Activated CD4-positive, CD25-positive, alpha-beta regulatory T cell (primary cell): Measurements from ENCODE around the gene FBXO34.

ENCODE experiments used
- DNase-seq, 4 experiments: peaks; one replicate each; lab custom pipeline; 2025; lab: John Stamatoyannopoulos, UW

FBXO34 gene

GRCh38 chr14:55272387-55272786, 1.2 kb downstream of the FBXO34 start:
- no peak for DNase-seq

GRCh38 chr14:55272922-55273321, 1.7 kb downstream of the FBXO34 start:
- no peak for DNase-seq

- DNase-seq = no peak
Observed at GRCh38 chr14:55274146-55274545, 2.9 kb downstream of the FBXO34 start.

GRCh38 chr14:55274751-55275150, 3.5 kb downstream of the FBXO34 start:
- no peak for DNase-seq

DNA sequence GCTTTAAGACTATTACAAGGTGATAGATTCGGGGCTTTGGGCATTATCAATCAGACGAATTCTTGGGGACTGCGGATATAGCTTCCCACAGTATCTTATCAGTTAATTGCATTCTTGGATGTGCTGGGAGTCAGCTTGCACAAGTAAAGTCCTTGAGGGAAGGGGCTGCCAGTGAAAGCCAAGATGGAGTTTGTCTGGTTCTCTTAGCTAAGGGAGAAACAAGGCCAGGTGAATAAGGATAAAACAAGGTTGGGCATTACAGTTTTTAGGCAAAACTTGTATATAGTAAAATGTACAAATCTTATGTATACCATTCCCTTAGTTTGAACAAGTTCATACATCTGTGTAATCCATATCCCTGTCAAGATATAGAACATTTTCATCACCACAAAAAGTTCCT, 5.5 kb downstream of the FBXO34 start:
- no peak for DNase-seq

DNA sequence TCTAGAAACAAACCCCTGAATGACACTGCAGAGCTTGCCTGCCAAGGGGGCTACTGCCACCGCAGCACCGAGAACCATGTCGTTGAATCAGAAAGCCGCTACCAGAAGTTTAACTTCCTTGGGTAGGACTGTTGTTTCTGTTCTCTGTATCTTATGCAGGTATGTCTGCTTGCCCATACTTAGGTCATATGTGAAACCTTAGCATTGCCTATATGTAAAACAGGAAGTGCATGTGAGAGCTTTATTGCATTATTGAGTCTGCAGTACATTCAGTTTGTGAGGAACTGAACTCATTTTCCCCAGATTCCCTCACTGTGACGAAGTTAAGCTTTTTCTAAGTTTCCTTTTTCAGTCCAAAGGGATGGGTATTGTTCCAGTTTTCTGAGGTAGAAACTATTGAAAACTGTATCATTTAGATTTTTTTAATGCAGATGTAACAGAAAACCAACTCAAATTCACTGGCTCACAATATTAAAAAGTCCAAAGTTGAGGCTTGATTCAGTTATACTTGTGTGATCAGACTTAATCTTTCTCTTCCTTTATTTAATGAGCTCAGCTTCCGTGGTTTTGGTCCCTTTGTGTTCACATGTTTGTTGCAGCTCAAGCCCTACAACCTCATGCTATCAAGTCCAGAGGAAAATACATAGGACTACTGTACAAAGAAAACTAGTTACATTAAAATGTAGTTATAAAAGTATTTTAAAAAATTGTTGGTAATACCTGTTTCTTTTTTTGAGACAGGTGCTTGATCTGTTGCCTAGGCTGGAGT, 6.9 kb downstream of the FBXO34 start:
- DNase-seq = no peak

DNA sequence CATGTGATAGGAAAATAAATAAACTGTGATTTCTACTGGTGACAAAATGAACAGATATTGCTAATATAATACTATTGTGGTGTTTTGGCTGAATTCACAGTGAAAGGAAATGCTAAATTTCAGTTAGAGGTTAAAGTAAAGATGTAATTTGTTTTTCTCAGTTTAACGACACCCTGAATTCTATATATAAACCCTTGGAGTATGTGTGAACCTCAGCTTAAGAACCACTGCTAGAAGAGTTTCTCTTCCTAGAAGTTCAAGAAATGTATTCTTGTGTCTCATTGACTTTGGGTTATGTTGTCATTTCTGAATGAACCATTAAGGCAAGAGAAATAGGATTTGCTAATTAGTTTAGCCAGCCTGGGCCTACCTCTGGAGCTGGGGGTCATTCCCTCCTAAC, 8.2 kb downstream of the FBXO34 start:
- no peak for DNase-seq

DNA sequence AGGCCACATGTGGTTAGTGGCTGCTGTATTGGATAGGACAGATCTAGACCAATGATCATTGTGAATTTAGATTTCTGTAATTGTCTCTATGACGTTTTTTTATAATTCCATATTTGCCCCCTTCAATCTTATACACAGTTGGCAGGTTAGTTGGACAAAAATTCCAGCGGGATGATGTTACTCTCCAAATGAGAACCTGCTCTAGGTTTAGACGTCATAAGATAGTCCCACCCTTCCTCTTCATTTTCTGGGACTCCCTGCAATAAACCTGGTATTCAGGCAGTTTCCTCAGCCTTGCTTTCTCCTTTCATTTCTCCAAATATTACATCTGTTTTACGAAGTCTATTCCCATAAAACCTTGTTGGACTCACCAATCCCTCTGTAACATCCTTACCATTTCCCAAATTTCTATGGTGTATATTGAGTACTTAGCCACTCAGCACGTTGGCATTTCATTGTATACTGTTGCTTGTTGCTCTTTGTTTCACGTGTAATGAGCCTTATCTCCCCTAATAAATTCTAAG, 10.2 kb downstream of the FBXO34 start:
- no peak for DNase-seq

DNA sequence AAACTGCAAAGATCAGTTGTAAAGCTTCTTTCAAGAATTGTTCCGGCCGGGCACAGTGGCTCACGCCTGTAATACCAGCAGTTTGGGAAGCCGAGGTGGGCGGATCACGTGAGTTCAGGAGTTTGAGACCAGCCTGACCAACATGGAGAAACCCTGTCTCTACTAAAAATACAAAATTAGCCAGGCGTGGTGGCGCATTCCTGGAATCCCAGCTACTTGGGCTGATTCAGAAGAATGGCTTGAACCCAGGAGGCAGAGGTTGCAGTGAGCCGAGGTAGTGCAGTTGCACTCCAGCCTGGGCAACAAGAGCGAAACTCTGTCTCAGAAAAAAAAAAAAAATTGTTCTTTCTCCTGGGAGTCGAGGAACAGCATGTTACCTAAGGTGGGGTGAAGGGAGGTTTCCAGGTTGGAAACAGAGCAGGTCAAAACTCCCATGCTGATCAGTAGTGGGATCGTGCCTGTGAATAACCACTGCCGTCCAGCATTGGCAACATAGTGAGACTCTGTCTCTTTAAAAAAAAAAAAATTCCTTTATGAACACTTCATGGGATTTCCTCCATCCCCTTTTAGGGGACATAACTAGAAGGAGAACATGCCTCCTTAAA, 13.9 kb downstream of the FBXO34 start:
- no peak for DNase-seq

GRCh38 chr14:55288439-55288838, 17.2 kb downstream of the FBXO34 start:
- no peak for DNase-seq

DNA sequence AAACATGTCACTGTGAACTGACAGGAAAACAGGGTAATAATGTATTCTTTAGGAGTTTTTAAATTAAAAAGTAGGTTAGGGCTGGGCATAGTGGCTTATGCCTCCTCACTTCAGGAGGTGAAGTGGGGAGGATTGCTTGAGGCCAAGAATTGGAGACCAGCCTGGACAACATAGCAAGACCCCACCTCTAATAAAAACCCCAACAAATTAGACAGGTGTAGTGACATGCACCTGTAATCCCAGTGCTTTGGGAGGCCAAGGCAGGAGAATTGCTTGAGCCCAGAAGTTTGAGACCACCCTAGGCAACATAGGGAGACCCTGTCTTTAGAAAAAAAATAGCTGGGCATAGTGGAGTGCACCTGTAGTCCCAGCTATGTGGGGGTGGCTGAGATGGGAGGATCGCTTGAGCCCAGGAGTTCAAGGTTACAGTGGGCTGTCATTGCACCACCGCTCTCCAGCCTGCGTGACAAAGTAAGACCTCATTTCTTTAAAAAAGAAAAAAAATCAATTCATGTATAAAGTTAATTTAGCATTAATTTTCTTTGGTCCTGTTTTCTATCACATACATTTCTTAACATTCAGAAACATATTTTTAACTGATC, 20.4 kb downstream of the FBXO34 start:
- no peak for DNase-seq

GRCh38 chr14:55294603-55295002, 23.4 kb downstream of the FBXO34 start:
- DNase-seq = no peak

DNA sequence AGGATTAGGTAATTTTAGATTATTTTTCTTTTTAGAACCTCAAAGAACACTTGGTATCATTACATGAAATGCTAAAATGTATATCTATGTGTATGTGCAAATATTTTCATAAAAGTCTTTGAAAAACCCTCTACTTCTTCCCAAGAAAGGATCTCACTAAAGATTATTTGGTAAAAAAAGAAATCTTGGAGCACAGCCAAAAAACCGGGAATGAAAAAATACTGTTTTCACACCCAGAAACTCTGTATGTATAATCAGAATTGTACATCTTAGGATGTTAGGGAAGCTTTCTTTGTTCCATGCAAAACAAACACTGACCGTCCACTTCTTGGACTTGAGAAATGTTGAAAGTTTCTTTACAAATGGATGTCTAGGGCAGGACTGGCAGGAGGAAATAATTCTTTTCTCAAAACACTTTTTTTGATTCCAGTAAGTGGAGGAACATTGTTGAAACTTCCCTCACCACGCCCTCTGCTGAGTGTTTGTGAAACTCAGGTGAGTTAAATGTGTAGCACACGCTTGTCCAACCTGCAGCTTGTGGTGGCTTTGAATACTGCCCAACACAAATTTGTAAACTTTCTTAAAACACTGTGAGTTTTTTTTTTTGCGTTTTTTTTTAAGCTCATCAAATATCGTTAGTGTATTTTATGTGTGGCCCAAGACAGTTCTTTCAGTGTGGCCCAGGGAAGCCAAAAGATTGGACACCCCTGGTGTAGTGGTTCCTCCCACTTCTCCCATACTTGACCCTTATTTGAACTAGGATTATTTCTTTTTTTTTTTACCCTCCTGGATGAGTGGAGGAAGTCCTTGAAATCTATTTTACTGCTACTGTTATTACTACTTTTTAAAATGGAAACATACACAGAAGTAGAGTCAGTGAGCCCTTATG, 26.6 kb downstream of the FBXO34 start:
- DNase-seq = no peak

- no peak for DNase-seq
Observed at GRCh38 chr14:55298500-55298822, 27.2 kb downstream of the FBXO34 start.

DNA sequence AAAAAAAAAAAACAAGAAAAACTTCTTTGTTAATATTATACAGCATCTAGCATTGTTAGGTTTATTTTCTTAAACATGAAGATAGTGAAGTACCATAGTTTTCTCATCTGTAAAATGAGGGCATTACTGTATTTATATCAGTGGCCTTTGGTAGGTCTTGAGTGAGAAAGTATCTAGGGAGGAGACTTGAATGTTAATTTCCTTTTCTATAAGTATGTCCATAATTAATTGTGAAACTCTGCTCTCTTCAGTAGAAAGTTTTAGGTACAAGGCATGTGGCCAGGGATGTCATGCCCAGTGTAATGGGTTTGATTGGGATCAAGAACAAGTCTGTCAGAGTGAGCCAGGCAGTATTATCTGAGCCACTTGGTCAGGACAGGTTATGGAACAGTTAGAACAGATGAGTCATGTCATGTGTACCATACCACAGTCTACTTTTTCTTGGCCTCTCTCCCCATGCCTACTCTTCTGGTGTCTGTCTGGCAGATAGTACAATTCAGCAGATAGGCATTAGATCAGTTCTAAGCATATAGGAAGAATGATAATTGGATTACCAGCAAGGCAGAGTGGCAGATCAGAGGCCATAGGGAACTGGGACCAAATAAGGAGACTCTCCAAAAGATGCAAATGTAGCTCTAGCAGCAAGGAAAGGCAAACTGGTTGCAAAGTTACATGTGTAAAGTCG, 30.4 kb downstream of the FBXO34 start:
- DNase-seq = no peak

DNA sequence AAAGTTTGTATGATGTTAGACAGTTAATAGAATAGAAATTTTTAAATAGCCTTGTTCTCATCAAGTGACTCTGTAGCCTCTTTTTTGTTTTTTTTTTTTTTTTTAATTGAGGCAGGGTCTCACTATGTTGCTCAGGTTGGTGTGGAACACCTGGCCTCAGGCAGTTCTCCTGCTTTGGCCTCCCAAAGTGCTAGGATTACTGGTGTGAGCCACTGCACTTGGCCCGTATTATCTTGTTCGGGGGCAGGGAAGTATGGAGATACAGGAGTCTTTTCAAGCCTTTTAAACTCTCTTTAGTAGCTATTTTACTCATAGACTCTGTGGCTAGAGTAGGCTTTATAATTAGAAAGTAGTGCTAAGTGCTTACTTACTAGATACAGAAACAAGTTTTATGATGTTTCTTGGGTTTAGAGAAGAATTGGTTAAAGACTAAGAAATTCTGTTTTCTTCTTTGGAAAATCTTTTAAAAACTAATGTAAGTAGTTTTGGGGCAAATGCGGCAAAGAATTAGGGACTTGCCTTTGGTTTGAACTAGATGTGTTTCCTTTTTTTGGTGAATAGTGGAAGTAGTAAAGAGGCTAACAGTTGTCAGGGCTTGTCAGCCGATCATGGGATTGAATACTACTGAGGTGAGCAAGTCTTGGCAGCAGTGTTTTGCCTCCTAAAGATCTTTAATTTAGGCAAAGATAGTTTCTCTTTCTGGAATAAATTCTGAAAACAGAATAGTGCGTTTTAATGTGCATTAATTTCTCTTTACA, 31.3 kb downstream of the FBXO34 start:
- no peak for DNase-seq

- no peak for DNase-seq
Observed at GRCh38 chr14:55303125-55303499, 31.9 kb downstream of the FBXO34 start.

- DNase-seq = no peak
Observed at GRCh38 chr14:55303691-55304145, 32.5 kb downstream of the FBXO34 start.

GRCh38 chr14:55306938-55307589, 35.8 kb downstream of the FBXO34 start:
- no peak for DNase-seq

DNA sequence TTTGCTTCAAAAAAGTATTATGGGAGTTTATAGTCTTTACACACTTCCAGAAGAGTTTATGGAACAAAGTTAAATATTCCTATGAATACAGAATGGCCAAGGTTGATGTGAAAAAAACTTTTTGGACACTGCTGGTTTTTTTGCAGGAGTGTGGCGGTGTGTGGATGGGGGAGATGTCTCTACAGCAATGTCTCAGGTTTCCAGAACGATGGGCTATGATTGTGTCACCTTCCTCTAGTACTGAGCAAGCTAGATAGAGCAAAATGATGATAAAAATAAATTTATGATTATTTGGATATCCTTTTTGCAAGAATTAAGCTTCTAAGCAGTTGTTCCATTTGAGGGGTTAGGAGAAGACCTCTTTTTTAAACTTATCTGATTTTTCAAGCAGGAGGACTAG, 37.9 kb downstream of the FBXO34 start:
- no peak for DNase-seq
